Fibroblast of lung (primary cell): ENCODE results near the gene SLC17A9.

ENCODE experiments used
- CTCF ChIP-seq, 2 donors: IDR thresholded peaks in 1 of 2; conservative IDR thresholded peaks in 1 of 2; 1 replicate in 1 of 2; 2 replicates in 1 of 2; pipeline ENCODE4 v1.5.1; 2011 to 2012; ENCODE audit warnings: low read length in 2 of 2, control low read depth in 1 of 2, inconsistent platforms in 1 of 2, low read depth in 1 of 2, mild to moderate bottlenecking in 1 of 2
- EZH2 ChIP-seq: IDR thresholded peaks from 2 replicates; pipeline ENCODE4 v1.5.1; 2012; ENCODE audit warnings: low read length, control low read depth, mild to moderate bottlenecking; ENCODE audit errors: missing control alignments

GRCh38 chr20:62976886-62977285, 24.4 kb downstream of the SLC17A9 start:
- no peak for TF ChIP-seq CTCF (conservative IDR thresholded peaks at IDR 0.05 in 1 of 2, IDR thresholded peaks at IDR 0.05 in 1 of 2; ENCODE audit: low read depth in 1 of 2, low read length in 2 of 2)
- TF ChIP-seq EZH2 = no peak
